Activated CD8-positive, alpha-beta memory T cell treated with anti-CD3 and anti-CD28 coated beads for 1 hour (primary cell): ENCODE data around the gene SYNGR2.

Experiments
- DNase-seq, 2 donors: peaks; one replicate each; pipeline ENCODE4 v3.0.0-alpha.2; 2020; ENCODE audit warnings: low read depth in 1 of 2; ENCODE audit errors: extremely low read depth in 1 of 2

The SYNGR2 gene

DNA sequence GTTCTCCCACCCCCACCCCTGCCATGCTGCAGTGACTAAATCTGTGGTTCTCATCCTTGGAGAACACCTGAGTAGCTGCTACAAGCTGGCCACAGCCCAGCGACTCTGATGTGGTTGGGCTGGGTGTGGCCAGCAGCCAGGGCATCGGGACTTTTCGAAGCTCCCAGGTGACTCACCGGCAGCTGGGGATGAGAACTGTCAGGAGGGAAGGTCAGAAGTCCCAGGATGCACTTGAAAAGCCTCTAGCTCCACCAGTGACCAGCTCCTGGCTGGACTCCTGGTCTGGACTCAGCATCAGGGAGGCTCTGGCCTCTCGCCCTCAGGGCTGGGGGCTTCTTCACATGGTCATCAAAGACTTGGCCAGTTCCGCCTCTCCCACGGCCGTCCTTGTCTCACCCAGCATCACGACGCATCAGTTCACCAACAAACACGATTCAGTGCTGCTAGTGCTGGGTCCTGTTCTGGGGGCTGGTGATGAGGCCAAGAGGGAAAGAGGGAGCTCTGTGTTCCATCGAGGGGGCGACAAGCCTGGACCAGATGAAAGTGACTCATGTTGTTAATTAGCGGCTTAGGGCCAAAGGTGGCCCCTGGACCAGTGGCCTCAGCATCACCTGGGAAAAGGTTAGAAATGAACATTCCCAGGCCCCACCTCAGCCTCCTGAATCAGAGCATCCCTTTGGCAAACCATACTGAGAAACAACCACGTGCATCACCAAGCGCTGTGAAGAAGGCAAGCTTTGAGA lies 26.1 kb upstream of the SYNGR2 start:
- DNase-seq = no peak

GRCh38 chr17:78143214-78144146 lies 24.9 kb upstream of the SYNGR2 start:
- no peak for DNase-seq

GRCh38 chr17:78144147-78144719 lies 24.1 kb upstream of the SYNGR2 start:
- no peak for DNase-seq

GRCh38 chr17:78144736-78145641 lies 23.4 kb upstream of the SYNGR2 start:
- no peak for DNase-seq

DNA sequence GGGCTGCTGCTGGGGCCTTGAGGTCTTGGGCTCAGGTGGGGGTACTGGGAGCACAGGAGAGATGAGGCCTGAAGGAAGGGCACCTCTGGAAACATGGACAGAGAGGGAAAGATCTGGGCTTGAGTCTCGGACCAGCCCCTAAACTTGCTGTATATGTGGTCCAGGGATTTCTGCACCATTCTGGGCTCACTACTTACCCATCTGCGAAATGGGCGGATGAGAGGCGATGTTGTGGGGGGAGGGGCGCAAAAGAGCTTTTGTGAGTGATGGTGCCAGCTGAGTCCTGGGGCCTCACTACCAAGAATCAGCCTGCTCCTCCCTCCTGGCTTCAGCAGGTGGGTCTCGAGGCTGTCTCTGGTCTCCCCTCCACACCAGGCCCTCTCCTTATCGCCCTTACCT lies 21.9 kb upstream of the SYNGR2 start:
- DNase-seq = no peak

- DNase-seq = no peak
Measured at GRCh38 chr17:78146881-78147280, 21.5 kb upstream of the SYNGR2 start.

DNA sequence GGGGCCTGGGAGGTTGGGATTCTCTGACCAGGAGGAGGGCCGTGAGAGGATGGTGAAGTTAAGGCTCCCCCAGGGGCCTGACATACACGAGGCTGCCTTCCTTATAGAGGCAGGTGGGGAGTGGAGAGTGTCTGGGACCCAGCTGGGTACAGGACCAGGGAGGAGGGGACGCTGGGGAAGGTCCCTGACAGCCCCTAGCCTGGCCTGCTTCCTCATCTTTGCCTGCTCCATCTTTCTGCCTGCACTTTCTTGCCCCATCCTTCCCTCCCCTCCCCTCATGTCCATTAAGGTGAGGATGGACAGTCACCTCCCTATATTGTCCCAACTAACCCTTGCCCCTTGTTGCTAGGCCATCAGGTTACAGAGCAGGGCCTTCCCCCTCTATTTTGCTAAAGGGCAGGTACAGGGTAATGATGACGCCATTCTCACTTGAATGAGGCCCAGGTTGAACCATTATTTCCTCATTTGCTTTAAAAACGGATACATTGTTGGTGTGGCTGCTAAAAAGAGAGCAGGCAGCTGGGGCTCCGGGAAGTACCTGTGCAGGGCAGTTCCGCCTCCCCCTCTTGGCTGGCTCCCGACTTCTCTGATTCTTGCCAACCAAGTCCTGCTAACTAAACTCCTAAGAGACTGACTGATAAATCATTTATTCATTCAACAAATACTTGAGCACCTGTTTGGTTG lies 20.9 kb upstream of the SYNGR2 start:
- no peak for DNase-seq

GRCh38 chr17:78148286-78149016 lies 19.9 kb upstream of the SYNGR2 start:
- DNase-seq = no peak

- DNase-seq = no peak
Measured at GRCh38 chr17:78151514-78152008, 16.8 kb upstream of the SYNGR2 start.

DNA sequence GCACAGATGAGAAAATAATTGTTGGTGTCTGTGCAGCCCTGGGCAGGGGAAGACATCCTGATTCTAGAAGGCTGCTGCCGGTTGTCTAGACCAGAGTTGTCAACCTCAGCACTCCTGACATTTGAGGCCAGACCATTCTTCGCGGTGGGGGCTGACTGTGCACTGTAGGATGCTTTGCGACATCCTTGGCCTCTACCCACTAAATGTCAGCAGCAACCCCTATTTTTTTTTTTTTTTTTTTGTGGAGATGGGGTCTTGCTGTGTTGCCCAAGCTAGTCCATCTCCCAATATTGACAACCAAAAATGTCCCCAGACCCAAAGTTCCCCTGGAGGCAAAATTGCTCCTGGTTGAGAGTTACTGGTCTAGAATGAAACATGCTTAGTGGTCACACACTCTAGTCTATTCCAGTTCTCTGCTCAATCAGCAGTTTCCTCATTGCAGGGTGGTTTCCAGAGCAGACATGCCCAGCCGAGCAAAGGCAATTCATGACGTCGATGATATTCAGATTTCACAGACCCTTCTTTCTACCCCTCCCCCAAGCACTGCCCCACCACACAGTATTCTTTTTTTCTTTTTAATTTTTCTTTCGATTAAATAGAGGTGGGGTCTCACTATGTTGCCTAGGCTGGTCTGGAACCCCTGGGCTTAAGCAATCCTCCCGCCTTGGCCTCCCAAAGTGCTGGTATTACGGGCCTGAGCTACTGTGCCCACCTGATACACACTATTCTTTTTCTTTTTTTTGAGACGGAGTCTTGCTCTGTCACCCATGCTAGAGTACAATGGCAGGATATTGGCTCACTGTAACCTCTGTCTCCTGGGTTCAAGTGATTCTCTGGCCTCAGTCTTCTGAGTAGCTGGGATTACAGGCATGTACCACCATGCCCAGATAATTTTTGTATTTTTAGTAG lies 13.2 kb upstream of the SYNGR2 start:
- DNase-seq = no peak

DNA sequence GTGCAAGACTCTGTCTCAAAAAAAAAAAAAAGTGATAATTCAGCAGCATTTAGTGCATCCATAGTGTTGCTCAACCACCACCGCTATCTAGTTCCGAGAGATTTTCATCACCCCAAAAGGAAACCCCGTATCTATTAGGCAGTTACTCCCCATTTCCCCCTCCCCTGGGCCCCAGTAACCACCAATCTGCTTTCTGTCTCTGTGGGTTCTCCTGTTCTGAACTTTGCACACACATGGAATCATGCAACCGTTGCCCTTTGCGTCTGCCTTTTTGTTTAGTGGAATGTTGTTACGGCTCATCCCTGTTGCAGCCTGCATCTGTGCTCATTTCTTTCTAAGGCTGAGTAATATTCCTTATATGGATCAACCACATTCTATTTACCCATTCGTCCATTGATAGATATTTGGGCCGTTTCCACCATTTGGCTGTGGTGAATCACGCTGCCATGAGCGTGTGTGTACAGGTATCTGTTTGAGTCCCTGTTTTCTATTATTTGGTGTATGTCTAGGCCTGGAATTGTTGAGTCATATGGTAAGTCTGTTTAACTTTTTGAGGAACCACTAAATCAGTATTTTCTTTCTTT lies 8.7 kb upstream of the SYNGR2 start:
- no peak for DNase-seq

- DNase-seq = no peak
Measured at GRCh38 chr17:78163881-78164747, 4.3 kb upstream of the SYNGR2 start.

DNA sequence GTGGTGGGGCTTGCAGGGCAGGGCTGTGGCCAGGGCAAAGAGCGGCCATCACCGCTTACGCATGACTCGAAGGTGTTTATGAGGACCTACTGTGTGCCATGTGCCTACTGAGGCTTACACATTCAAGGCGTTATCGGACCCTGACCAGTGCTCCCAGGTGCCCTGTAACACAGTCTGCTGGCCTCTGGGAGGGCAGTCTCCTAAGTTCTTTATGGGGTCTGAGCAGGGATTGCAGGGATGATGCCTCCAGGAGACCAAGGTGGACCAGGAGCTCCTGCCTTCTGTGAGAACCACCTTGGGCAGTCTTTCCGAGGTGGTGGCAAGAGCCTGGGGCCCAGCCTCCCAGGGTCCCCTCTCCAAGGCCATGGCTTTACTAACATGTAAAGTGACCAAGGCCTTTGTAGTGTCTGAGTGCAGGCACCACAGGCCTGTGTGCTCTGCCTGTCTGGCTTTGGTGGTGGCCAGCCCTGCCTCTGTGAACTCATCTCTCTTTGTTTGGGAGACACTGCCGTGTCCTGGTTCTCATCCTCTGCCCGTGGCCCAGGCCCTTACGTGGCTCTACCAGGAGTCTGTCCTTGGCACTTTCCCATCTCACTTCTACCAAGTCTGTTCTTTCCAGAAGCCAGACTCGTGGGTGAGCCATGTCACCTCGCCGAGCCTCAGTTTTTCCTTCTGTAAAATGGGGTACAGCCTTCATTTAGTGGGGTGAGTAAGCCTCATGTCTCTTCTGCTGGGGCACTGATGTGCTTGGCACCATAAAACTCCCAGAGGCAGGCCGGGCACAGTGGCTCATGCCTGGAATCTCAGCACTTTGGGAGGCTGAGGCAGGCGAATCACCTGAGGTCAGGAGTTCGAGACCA lies 3.4 kb upstream of the SYNGR2 start:
- no peak for DNase-seq

DNA sequence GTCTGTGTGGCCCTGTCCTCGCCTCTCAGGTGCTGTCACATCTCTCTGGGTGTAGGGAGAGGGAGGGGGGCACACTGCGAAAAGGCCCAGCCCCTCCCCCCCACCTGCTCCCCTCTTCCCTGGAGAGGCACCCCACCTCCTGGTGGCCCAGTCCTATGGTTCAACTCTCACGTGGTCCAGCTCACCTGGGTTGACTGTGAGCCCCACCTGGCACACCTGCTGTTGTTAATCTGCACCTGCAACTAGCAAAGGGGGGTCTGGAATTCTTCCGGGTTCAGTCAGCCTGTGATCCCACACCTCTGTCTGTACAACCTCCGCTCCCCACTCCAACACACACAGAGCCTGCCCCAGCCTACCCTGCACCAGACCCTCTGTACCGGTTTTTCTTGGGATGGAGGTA lies 2.0 kb upstream of the SYNGR2 start:
- no peak for DNase-seq

- DNase-seq = peak in 1 of 2 donors; percentile 27
Measured at GRCh38 chr17:78168903-78169793, 767 bp downstream of the SYNGR2 start.
